Measurements from ENCODE around the gene TJP1.

- no peak for TF ChIP-seq SIN3A (IDR thresholded peaks at IDR 0.05; ENCODE audit: borderline replicate concordance, insufficient read depth, low read length)
- TF ChIP-seq POLR2AphosphoS5 (IDR thresholded peaks at IDR 0.05; ENCODE audit: low read depth, low read length): no peak
Observed at GRCh38 chr15:29849716-29850115, 27.4 kb upstream of the TJP1 start.

Data from PFSK-1 (cell line).